OCI-LY1 (cell line): ENCODE results near the gene FAM89B.

ENCODE experiments used
- H2AFZ ChIP-seq: fragments of 200-600 bp; sonication (generic), shearing (Covaris generic); 2 replicates; pipeline ENCODE4 v1.6.0; 2014; ENCODE audit warnings: antibody characterized with exemption, mild to moderate bottlenecking, low read length
- H3F3A ChIP-seq: fragments of 200-600 bp; sonication (generic), shearing (Covaris generic); 2 replicates; pipeline ENCODE4 v1.6.0; 2014; ENCODE audit warnings: mild to moderate bottlenecking, antibody characterized with exemption, low read length, moderate library complexity; ENCODE audit not compliant: insufficient read depth
- H3K27ac ChIP-seq: fragments of 200-600 bp; sonication (generic); 2 replicates; pipeline ENCODE4 v1.5.1; 2014; ENCODE audit warnings: low read length, mixed run types, mild to moderate bottlenecking, low read depth; ENCODE audit not compliant: poor library complexity, severe bottlenecking
- H3K27me3 ChIP-seq: fragments of 200-600 bp; sonication (generic); 2 replicates; pipeline ENCODE4 v1.6.0; 2014; ENCODE audit warnings: antibody characterized with exemption, mild to moderate bottlenecking, low read length, moderate library complexity; ENCODE audit not compliant: insufficient read depth
- H3K36me3 ChIP-seq: fragments of 200-600 bp; sonication (generic); 2 replicates; pipeline ENCODE4 v1.6.1; 2014; ENCODE audit warnings: mild to moderate bottlenecking, antibody characterized with exemption, low read length, moderate library complexity, mixed read lengths; ENCODE audit not compliant: insufficient read depth
- H3K4me1 ChIP-seq: fragments of 200-600 bp; sonication (generic); 2 replicates; pipeline ENCODE4 v1.5.1; 2014; ENCODE audit warnings: mild to moderate bottlenecking, low read length, moderate library complexity; ENCODE audit not compliant: insufficient read depth, severe bottlenecking
- H3K4me2 ChIP-seq: fragments of 200-600 bp; sonication (generic), shearing (Covaris generic); 2 replicates; pipeline ENCODE4 v1.6.1; 2014; ENCODE audit warnings: low read length
- H3K4me3 ChIP-seq: fragments of 200-600 bp; sonication (generic); 2 replicates; pipeline ENCODE4 v1.5.1; 2014; ENCODE audit warnings: low read length, low read depth, mild to moderate bottlenecking, mixed read lengths; ENCODE audit not compliant: poor library complexity, severe bottlenecking
- H3K79me2 ChIP-seq: fragments of 200-600 bp; shearing (Covaris generic); 2 replicates; pipeline ENCODE4 v1.6.1; 2016; ENCODE audit warnings: mixed run types, low read length, mixed read lengths; ENCODE audit not compliant: insufficient read depth
- H3K9ac ChIP-seq: fragments of 200-600 bp; sonication (generic), shearing (Covaris generic); 2 replicates; pipeline ENCODE4 v1.6.1; 2014; ENCODE audit warnings: mild to moderate bottlenecking, low read length, mixed read lengths
- H3K9me2 ChIP-seq: fragments of 200-600 bp; sonication (generic), shearing (Covaris generic); 2 replicates; pipeline ENCODE4 v1.6.1; 2014; ENCODE audit warnings: low read depth, mild to moderate bottlenecking, low read length, mixed read lengths
- H3K9me3 ChIP-seq: fragments of 200-600 bp; shearing (Covaris generic); 2 replicates; pipeline ENCODE4 v1.6.1; 2014; ENCODE audit warnings: low read length, mixed read lengths
- H4K20me1 ChIP-seq: fragments of 200-600 bp; sonication (generic), shearing (Covaris generic); 2 replicates; pipeline ENCODE4 v1.6.0; 2016; ENCODE audit warnings: mild to moderate bottlenecking, low read length; ENCODE audit not compliant: insufficient read depth
- CTCF ChIP-seq: fragments of 200-600 bp; sonication (generic), shearing (Covaris generic); IDR thresholded peaks from 2 replicates; pipeline ENCODE4 v1.5.1; 2017; ENCODE audit warnings: mild to moderate bottlenecking, antibody characterized with exemption, low read length, moderate library complexity, mixed read lengths
- EZH2 ChIP-seq: fragments of 200-600 bp; sonication (generic), shearing (Covaris generic); IDR thresholded peaks from 2 replicates; pipeline ENCODE4 v1.8.0; 2017; ENCODE audit warnings: borderline replicate concordance, mixed run types, mild to moderate bottlenecking, antibody characterized with exemption, low read length, moderate library complexity, mixed read lengths

The FAM89B gene

GRCh38 chr11:65604258-65604657 lies 31.9 kb downstream of the FAM89B start:
- Histone ChIP-seq H3K27me3 (no peaks in the 10 kb centered on the region), H3K9me3 (no peaks in the 10 kb centered on the region), H3K9me2 (no peaks in the 10 kb centered on the region), H3K9ac (no peak overlapping the region), H3K4me1 (no peaks in the 10 kb centered on the region), H3F3A (no peaks in the 10 kb centered on the region), H4K20me1 (no peaks in the 10 kb centered on the region), H3K4me2 (no peak overlapping the region), H2AFZ (no peak overlapping the region), H3K36me3 (peaks cover 48% of the 10 kb centered on the region), H3K79me2 (no peaks in the 10 kb centered on the region), H3K4me3 (no peak overlapping the region), H3K27ac (no peak overlapping the region)
- TF ChIP-seq CTCF (no peak), EZH2 (no peak)

DNA sequence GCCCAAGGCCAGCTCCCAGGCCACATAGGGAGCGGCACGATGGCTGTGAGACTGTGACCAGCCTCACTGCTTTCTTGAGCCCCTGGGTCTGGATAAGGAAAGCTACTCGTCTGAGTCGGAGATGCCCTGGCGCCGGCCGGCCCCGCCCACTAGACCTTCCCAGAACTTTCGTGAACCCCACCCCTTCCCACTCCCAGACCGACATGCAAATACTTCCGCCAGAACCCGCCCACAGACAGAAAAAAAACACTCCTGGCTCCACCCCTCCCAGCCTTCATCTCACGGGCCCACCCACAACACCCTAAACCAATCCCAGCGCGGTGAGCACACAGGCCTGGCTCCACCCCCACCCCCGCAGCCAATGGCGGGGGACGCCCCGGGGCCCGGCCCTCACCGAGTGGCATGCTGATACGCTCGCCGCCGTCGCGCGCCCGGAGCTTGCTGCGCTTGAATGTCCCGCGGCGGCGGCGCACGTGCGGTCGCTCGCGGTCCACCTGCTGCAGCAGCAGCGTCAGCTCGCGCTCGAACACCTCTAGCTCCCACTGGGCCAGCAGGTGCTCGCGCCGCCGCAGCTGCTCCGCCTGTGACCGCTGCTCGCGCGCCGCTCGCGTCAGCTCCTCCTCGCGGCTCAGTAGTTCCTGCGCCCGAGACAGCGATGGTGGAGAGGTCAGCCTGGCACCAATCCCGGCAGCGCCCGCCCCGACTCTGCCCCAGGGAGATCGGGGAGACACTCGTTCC lies 34.7 kb downstream of the FAM89B start:
- no peaks in the 10 kb centered on the region for H3K9me2 ChIP-seq
- H3F3A ChIP-seq, result no peaks in the 10 kb centered on the region
- H3K27me3 ChIP-seq, result no peaks in the 10 kb centered on the region
- no peak overlapping the region for H3K4me3 ChIP-seq
- no peaks in the 10 kb centered on the region for H3K9me3 ChIP-seq
- no peaks in the 10 kb centered on the region for H4K20me1 ChIP-seq
- TF ChIP-seq EZH2, result no peak
- TF ChIP-seq CTCF, result no peak
- H3K79me2 ChIP-seq, result no peaks in the 10 kb centered on the region
- no peak overlapping the region for H3K4me2 ChIP-seq
- no peak overlapping the region for H2AFZ ChIP-seq
- peaks cover 48% of the 10 kb centered on the region for H3K36me3 ChIP-seq
- H3K9ac ChIP-seq, result no peak overlapping the region
- no peak overlapping the region for H3K27ac ChIP-seq
- H3K4me1 ChIP-seq, result peaks cover 9% of the 10 kb centered on the region

DNA sequence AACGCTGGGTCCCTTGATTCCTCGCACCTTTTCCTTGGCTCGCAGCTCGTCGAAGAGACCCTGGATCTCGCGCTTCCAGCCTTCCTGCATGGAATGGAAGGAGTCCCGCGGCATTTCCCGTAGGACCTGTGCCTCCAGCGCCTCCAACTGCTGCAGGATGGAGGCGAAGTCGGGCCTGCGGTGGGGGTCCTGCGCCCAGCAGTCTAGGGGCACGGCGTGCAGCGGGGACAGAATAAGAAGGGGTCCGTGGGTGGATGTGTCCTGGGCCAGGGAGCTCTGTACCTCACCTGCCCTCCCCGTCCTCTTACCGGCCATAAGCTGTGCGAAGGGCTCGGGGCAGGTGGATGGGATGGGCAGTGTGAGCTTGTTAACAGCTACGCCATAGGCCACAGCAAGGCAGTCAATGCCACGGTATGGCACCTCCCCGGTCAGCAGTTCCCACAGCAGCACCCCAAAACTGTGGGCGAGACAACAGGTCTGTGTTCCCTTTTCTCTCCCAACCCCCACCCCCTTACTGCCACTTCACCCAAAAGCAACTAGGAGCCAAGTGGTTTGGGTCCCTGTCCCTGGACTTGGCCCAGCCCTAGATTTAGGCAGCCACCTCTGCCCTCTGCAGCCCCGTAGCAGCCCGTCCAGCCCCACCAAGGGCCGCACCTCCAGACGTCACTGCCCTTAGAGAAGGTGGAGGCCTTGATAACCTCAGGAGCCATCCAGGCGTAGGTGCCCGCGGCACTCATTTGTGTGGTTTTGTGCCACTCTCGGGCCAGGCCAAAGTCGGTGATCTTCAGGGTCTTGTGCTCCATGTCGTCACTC lies 35.5 kb downstream of the FAM89B start:
- Histone ChIP-seq H3K4me1 (peaks cover 16% of the 10 kb centered on the region), H3K9me3 (no peaks in the 10 kb centered on the region), H3K9ac (no peak overlapping the region), H3F3A (no peaks in the 10 kb centered on the region), H3K4me3 (no peak overlapping the region), H3K4me2 (no peak overlapping the region), H4K20me1 (no peaks in the 10 kb centered on the region), H3K36me3 (peaks cover 46% of the 10 kb centered on the region), H3K27ac (no peak overlapping the region), H3K27me3 (no peaks in the 10 kb centered on the region), H2AFZ (no peak overlapping the region), H3K79me2 (no peaks in the 10 kb centered on the region), H3K9me2 (no peaks in the 10 kb centered on the region)
- no peak for TF ChIP-seq CTCF
- TF ChIP-seq EZH2, result no peak
